SH-SY5Y (cell line): Measurements from ENCODE around the gene ZSCAN5A.
A peak's percentile ranks its signal among the peaks of the same experiment; 100 is the strongest.

Experiments used
- GATA2 ChIP-seq: IDR thresholded peaks from 2 replicates; pipeline ENCODE4 v1.6.1; 2011; ENCODE audit warnings: mild to moderate bottlenecking, low read depth, low read length
- GATA3 ChIP-seq: IDR thresholded peaks from 2 replicates; pipeline ENCODE4 v1.6.1; 2011; ENCODE audit warnings: low read depth, mild to moderate bottlenecking, low read length, moderate library complexity

DNA sequence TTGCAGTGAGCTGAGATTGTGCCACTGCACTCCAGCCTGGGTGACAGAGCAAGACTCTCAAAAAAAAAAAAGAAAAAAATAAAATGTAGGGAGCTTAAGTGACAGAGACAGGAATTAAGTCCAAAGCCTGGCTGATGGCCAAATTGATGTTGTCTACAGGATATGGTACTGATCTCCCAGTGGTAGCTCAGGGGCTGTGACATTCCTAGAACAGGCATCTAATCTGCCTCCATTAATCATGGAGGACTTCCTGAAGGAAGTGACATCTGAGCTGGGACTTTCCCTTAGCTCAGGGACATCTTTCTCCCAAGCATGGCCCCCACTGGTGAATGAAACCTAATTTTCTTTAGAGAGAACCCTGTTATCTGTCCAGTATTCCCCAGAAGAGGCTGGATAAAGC, 53.5 kb downstream of the ZSCAN5A start:
- peak; percentile 71 for TF ChIP-seq GATA2
- TF ChIP-seq GATA3: no peak; the same call in 1 of the 2 replicates
